Suprapubic skin (tissue), 4 donors: ENCODE measurements around the gene PDE6D.

ENCODE experiments used
- CTCF ChIP-seq, 2 donors: fragments of 200-600 bp in 1 of 2; fragments of 450-650 bp in 1 of 2; sonication (generic) in 1 of 2; IDR thresholded peaks; one replicate each; pipeline ENCODE4 v1.5.1; 2016 to 2019; ENCODE audit warnings: antibody characterized with exemption in 2 of 2, mild to moderate bottlenecking in 1 of 2, moderate library complexity in 1 of 2
- EP300 ChIP-seq: sonication (generic); formaldehyde crosslinking; IDR thresholded peaks from one replicate; pipeline ENCODE4 v1.6.1; 2017; ENCODE audit warnings: antibody characterized with exemption
- POLR2A ChIP-seq, 2 donors: fragments of 450-650 bp; IDR thresholded peaks; one replicate each; pipeline ENCODE4 v1.6.1; 2017; ENCODE audit warnings: antibody characterized with exemption in 2 of 2, mild to moderate bottlenecking in 2 of 2, moderate library complexity in 2 of 2
- POLR2AphosphoS5 ChIP-seq, 3 donors: sonication (generic); formaldehyde crosslinking; IDR thresholded peaks; one replicate each; pipeline ENCODE4 v1.6.1; 2017; ENCODE audit warnings: antibody characterized with exemption in 3 of 3

- TF ChIP-seq POLR2A (IDR thresholded peaks at IDR 0.05), result no peak
- no peak for TF ChIP-seq CTCF (IDR thresholded peaks at IDR 0.05)
- TF ChIP-seq EP300, result no peak
- no peak for TF ChIP-seq POLR2AphosphoS5 (IDR thresholded peaks at IDR 0.05)
These were observed 71.5 kb downstream of the PDE6D start for GRCh38 chr2:231709636-231709980.
